Neural cell (in vitro differentiated cells): ENCODE measurements around the gene FAM210B.

ENCODE experiments used
- CTCF ChIP-seq: fragments of 450-650 bp; IDR thresholded peaks from 2 replicates; pipeline ENCODE4 v1.5.1; 2014; ENCODE audit warnings: antibody characterized with exemption, mild to moderate bottlenecking, moderate library complexity; ENCODE audit not compliant: poor library complexity, severe bottlenecking
- REST ChIP-seq: IDR thresholded peaks from 2 replicates; pipeline ENCODE4 v1.6.1; 2012; ENCODE audit warnings: borderline replicate concordance

- TF ChIP-seq CTCF (no peak), REST (no peak)
These were observed 56.3 kb downstream of the FAM210B start for GRCh38 chr20:56414842-56415765.
